SK-N-SH (cell line): ENCODE measurements around the gene BMP2K.

Experiments
- ELF1 ChIP-seq: IDR thresholded peaks from 2 replicates; pipeline ENCODE4 v1.4.0; 2012
- EP300 ChIP-seq, 2 experiments: IDR thresholded peaks; 2 replicates each; pipeline versions ENCODE4 v1.4.0 to v1.6.1; 2012; ENCODE audit warnings: borderline replicate concordance in 1 of 2, low read depth in 1 of 2, low read length in 1 of 2
- JUND ChIP-seq: IDR thresholded peaks from 2 replicates; pipeline ENCODE4 v1.4.0; 2012
- REST ChIP-seq: IDR thresholded peaks from 2 replicates; pipeline ENCODE4 v1.6.1; 2012; ENCODE audit warnings: mild to moderate bottlenecking, low read depth, low read length, moderate library complexity
- TCF12 ChIP-seq: IDR thresholded peaks from 2 replicates; pipeline ENCODE4 v1.4.0; 2012
- USF2 ChIP-seq: fragments of 150-350 bp; IDR thresholded peaks from 2 replicates; pipeline ENCODE4 v1.6.1; 2017; ENCODE audit warnings: antibody characterized with exemption, low read length, low read depth, borderline replicate concordance
- TF ChIP-seq, protein P1 (sequence below): fragments of 200-600 bp; sonication (generic); IDR thresholded peaks from 2 replicates; pipeline ENCODE4 v1.6.1; 2017; ENCODE audit warnings: antibody characterized with exemption, mild to moderate bottlenecking, moderate library complexity
- TF ChIP-seq, protein P2 (sequence below): IDR thresholded peaks from 2 replicates; pipeline ENCODE4; 2012

- no peak for TF ChIP-seq ELF1
- TF ChIP-seq, protein P1, sequence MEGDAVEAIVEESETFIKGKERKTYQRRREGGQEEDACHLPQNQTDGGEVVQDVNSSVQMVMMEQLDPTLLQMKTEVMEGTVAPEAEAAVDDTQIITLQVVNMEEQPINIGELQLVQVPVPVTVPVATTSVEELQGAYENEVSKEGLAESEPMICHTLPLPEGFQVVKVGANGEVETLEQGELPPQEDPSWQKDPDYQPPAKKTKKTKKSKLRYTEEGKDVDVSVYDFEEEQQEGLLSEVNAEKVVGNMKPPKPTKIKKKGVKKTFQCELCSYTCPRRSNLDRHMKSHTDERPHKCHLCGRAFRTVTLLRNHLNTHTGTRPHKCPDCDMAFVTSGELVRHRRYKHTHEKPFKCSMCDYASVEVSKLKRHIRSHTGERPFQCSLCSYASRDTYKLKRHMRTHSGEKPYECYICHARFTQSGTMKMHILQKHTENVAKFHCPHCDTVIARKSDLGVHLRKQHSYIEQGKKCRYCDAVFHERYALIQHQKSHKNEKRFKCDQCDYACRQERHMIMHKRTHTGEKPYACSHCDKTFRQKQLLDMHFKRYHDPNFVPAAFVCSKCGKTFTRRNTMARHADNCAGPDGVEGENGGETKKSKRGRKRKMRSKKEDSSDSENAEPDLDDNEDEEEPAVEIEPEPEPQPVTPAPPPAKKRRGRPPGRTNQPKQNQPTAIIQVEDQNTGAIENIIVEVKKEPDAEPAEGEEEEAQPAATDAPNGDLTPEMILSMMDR: no peak
- no peak for TF ChIP-seq USF2
- TF ChIP-seq TCF12: no peak
- TF ChIP-seq, protein P2, sequence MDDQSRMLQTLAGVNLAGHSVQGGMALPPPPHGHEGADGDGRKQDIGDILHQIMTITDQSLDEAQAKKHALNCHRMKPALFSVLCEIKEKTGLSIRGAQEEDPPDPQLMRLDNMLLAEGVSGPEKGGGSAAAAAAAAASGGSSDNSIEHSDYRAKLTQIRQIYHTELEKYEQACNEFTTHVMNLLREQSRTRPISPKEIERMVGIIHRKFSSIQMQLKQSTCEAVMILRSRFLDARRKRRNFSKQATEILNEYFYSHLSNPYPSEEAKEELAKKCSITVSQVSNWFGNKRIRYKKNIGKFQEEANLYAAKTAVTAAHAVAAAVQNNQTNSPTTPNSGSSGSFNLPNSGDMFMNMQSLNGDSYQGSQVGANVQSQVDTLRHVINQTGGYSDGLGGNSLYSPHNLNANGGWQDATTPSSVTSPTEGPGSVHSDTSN: no peak
- TF ChIP-seq REST: no peak
- no peak for TF ChIP-seq JUND
- no peak for TF ChIP-seq EP300 (IDR thresholded peaks at IDR 0.05; ENCODE audit: borderline replicate concordance in 1 of 2, low read depth in 1 of 2, low read length in 1 of 2)
Measured at GRCh38 chr4:78953231-78953630, 177.1 kb downstream of the BMP2K start.
